HCT116 (cell line): Measurements from ENCODE around the gene WSCD1. TPM values are rescaled to one million over a fixed set of nuclear protein-coding genes. Genes with fewer than 3 reads are reported as not detected.

Experiments
- ATAC-seq: fragments of 200-7000 bp; cut with Tn5 transposase; 2 replicates; pipeline ENCODE4 v1.9.1; 2020; ENCODE audit warnings: mild to moderate bottlenecking, moderate library complexity
- BruUV-seq: library from RNA; stranded (reverse); fragments of 400-500 nt; replicated peaks from 2 replicates; lab custom pipeline; 2021; lab: Mats Ljungman, UMichigan
- CTCF ChIA-PET: fragments of 300-600 bp; sonication (Branson Sonifier 250); formaldehyde crosslinking; loops from one replicate; lab custom pipeline; 2021; ENCODE audit warnings: antibody characterized with exemption; lab: Charles Lee
- POLR2A ChIA-PET: fragments of 300-600, 350-600 bp; sonication (Branson Sonifier 250); formaldehyde crosslinking; loops from one replicate; lab custom pipeline; 2021; ENCODE audit warnings: antibody characterized with exemption; lab: Charles Lee
- RAD21 ChIA-PET, 2 experiments: fragments of 300-600 bp; sonication (Branson Sonifier 250); formaldehyde crosslinking; loops; one replicate each; lab custom pipeline; 2023; ENCODE audit warnings: low total read pairs in 2 of 2; ENCODE audit not compliant: uncharacterized antibody in 2 of 2, unreplicated experiment in 2 of 2, low non-redundant PET in 1 of 2; lab: Charles Lee
- DNase-seq: peaks from one replicate; pipeline ENCODE4 v3.0.0-alpha.2; 2010; ENCODE audit warnings: low read depth, low spot score
- H2AFZ ChIP-seq: fragments of 200-600 bp; shearing (Covaris generic), sonication (generic); 2 replicates; pipeline ENCODE4 v1.6.1; 2017; ENCODE audit warnings: low read depth, mixed run types, mixed read lengths, antibody characterized with exemption, low read length; ENCODE audit not compliant: poor library complexity, severe bottlenecking
- H3K27ac ChIP-seq: 2 replicates; pipeline ENCODE4 v1.5.1; 2012; ENCODE audit warnings: low read depth, low read length
- H3K27me3 ChIP-seq: fragments of 200-600 bp; sonication (generic); 2 replicates; pipeline ENCODE4 v1.6.1; 2016; ENCODE audit warnings: mixed run types, low read length, mixed read lengths; ENCODE audit not compliant: insufficient read depth
- H3K36me3 ChIP-seq, 2 experiments: fragments of 200-500 bp in 1 of 2; fragments of 200-600 bp in 1 of 2; sonication (Bioruptor generic) in 1 of 2; sonication (generic) in 1 of 2; 2 replicates each; pipeline versions ENCODE4 v1.5.1 to v1.6.1; 2014 to 2016; ENCODE audit warnings: low read length in 2 of 2, inconsistent platforms in 1 of 2, mixed read lengths in 1 of 2, mixed run types in 1 of 2; ENCODE audit not compliant: insufficient read depth in 2 of 2, control insufficient read depth in 1 of 2
- H3K4me1 ChIP-seq, 2 experiments: fragments of 200-600 bp in 1 of 2; sonication (generic) in 1 of 2; 2 replicates each; pipeline versions ENCODE4 v1.5.1 to v1.6.1; 2012 to 2017; ENCODE audit warnings: low read length in 2 of 2, inconsistent platforms in 1 of 2, mild to moderate bottlenecking in 1 of 2, mixed read lengths in 1 of 2, mixed run types in 1 of 2, moderate library complexity in 1 of 2; ENCODE audit not compliant: insufficient read depth in 2 of 2, control insufficient read depth in 1 of 2
- H3K4me2 ChIP-seq: fragments of 200-600 bp; sonication (generic); 2 replicates; pipeline ENCODE4 v1.6.1; 2017; ENCODE audit warnings: mixed run types, low read length, mixed read lengths
- H3K4me3 ChIP-seq, 2 experiments: fragments of 200-600 bp in 1 of 2; sonication (generic) in 1 of 2; replicated peaks in 1 of 2; 2 replicates each; pipeline ENCODE4 v1.5.1; 2011 to 2016; ENCODE audit warnings: low read length in 2 of 2, control low read depth in 1 of 2, low read depth in 1 of 2, mild to moderate bottlenecking in 1 of 2, mixed read lengths in 1 of 2, mixed run types in 1 of 2
- H3K79me2 ChIP-seq: fragments of 200-600 bp; sonication (generic); 2 replicates; pipeline ENCODE4 v1.6.1; 2017; ENCODE audit warnings: mild to moderate bottlenecking, mixed run types, low read length, moderate library complexity, mixed read lengths; ENCODE audit not compliant: insufficient read depth
- H3K9ac ChIP-seq: fragments of 200-600 bp; sonication (generic); 2 replicates; pipeline ENCODE4 v1.6.1; 2016; ENCODE audit warnings: low read length, mixed read lengths
- H3K9me2 ChIP-seq: fragments of 200-600 bp; sonication (generic), shearing (Covaris generic); 2 replicates; pipeline ENCODE4 v1.6.1; 2017; ENCODE audit warnings: mixed run types, mild to moderate bottlenecking, moderate library complexity; ENCODE audit not compliant: insufficient read depth
- H3K9me3 ChIP-seq, 2 experiments: fragments of 200-500 bp in 1 of 2; fragments of 200-600 bp in 1 of 2; sonication (Bioruptor generic) in 1 of 2; sonication (generic) in 1 of 2; 2 replicates each; pipeline ENCODE4 v1.6.1; 2014 to 2017; ENCODE audit warnings: low read length in 2 of 2, mixed read lengths in 2 of 2, inconsistent platforms in 1 of 2, low read depth in 1 of 2, mild to moderate bottlenecking in 1 of 2, mixed run types in 1 of 2, moderate library complexity in 1 of 2; ENCODE audit not compliant: control insufficient read depth in 1 of 2, insufficient read depth in 1 of 2
- H4K20me1 ChIP-seq: fragments of 200-600 bp; sonication (generic), shearing (Covaris generic); 2 replicates; pipeline ENCODE4 v1.6.1; 2017; ENCODE audit warnings: mixed run types, mild to moderate bottlenecking, moderate library complexity; ENCODE audit not compliant: insufficient read depth
- CBX3 ChIP-seq: IDR thresholded peaks from 2 replicates; pipeline ENCODE4 v1.6.1; 2012; ENCODE audit warnings: low read depth
- CEBPB ChIP-seq: IDR thresholded peaks from 2 replicates; pipeline ENCODE4 v1.6.1; 2012; ENCODE audit warnings: low read depth
- EGR1 ChIP-seq: IDR thresholded peaks from 2 replicates; pipeline ENCODE4 v1.6.1; 2012; ENCODE audit warnings: low read depth
- ELF1 ChIP-seq: IDR thresholded peaks from 2 replicates; pipeline ENCODE4 v1.6.1; 2012; ENCODE audit warnings: low read depth, borderline replicate concordance
- EZH2 ChIP-seq: fragments of 200-600 bp; sonication (generic); IDR thresholded peaks from 2 replicates; pipeline ENCODE4 v1.6.1; 2017; ENCODE audit warnings: antibody characterized with exemption, mixed run types
- FOSL1 ChIP-seq: IDR thresholded peaks from 2 replicates; pipeline ENCODE4 v1.6.1; 2012; ENCODE audit warnings: low read depth
- JUND ChIP-seq: IDR thresholded peaks from 2 replicates; pipeline ENCODE4 v1.6.1; 2012
- POLR2A ChIP-seq: IDR thresholded peaks from 2 replicates; pipeline ENCODE4 v1.7.0; 2011; ENCODE audit warnings: borderline replicate concordance; ENCODE audit not compliant: insufficient read depth, insufficient read length; ENCODE audit errors: extremely low read depth
- RAD21 ChIP-seq: IDR thresholded peaks from 2 replicates; pipeline ENCODE4 v1.6.1; 2012; ENCODE audit warnings: low read depth, mild to moderate bottlenecking
- SIN3A ChIP-seq: IDR thresholded peaks from 2 replicates; pipeline ENCODE4 v1.6.1; 2012; ENCODE audit warnings: low read depth
- SP1 ChIP-seq: IDR thresholded peaks from 2 replicates; pipeline ENCODE4 v1.6.1; 2012; ENCODE audit warnings: low read depth
- SRF ChIP-seq: IDR thresholded peaks from 2 replicates; pipeline ENCODE4 v1.6.1; 2012; ENCODE audit warnings: low read depth
- TCF7L2 ChIP-seq: IDR thresholded peaks from 2 replicates; pipeline ENCODE4 v1.7.0; 2011; ENCODE audit warnings: borderline replicate concordance, inconsistent platforms; ENCODE audit not compliant: insufficient read depth, insufficient read length; ENCODE audit errors: extremely low read depth
- YY1 ChIP-seq: IDR thresholded peaks from 2 replicates; pipeline ENCODE4 v1.6.1; 2011; ENCODE audit warnings: low read length, low read depth, moderate library complexity, mild to moderate bottlenecking; ENCODE audit not compliant: insufficient replicate concordance; ENCODE audit errors: extremely low read depth
- ZFX ChIP-seq: fragments of 450-650 bp; IDR thresholded peaks from 2 replicates; pipeline ENCODE4 v1.6.1; 2017
- intact Hi-C: fragments of 100-400 bp; cut with micrococcal nuclease; formaldehyde crosslinking; loops from 2 replicates; pipeline ENCODE4 v1.10.0; 2022
- total RNA-seq: library from RNA; stranded (reverse); gene quantifications from one replicate; pipeline ENCODE4 v1.2.1, GENCODE V29; 2021; ENCODE audit not compliant: unreplicated experiment
- TF ChIP-seq, protein P1 (sequence below): IDR thresholded peaks from 2 replicates; pipeline ENCODE4 v1.6.1; 2012; ENCODE audit warnings: low read depth
- TF ChIP-seq, protein P2 (sequence below): IDR thresholded peaks from 2 replicates; pipeline ENCODE4 v1.6.1; 2011; ENCODE audit warnings: mild to moderate bottlenecking, low read length, moderate library complexity; ENCODE audit not compliant: insufficient replicate concordance; ENCODE audit errors: extremely low read depth
- TF ChIP-seq, protein P3 (sequence below): IDR thresholded peaks from 2 replicates; pipeline ENCODE4 v1.6.1; 2012

WSCD1 gene
- total RNA-seq, 1 experiment from 2014 or later: 0.15 TPM

DNA sequence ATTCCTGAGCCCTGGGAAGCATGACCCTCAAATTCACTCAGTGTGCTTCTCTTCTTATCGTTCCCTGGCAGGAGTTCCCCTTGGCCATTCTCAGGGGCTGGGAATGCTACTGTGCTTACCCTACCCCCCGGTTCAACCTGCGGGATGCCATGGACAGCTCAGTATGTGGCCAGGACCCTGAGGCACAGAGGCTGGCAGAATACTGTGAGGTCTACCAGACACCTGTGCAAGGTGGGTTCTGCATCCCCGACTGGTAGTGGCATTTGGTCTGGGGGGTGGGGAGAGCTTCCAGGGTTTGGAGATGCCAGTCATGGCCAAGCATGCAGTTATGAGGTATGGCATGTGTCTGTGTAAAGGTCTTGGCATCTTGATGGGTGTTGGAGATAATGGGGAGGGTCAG lies 39.4 kb downstream of the WSCD1 start:
- Histone ChIP-seq H3K4me1 (no peaks in the 10 kb centered on the region), H3K9me3 (no peaks in the 10 kb centered on the region), H3K36me3 (no peaks in the 10 kb centered on the region), H3K79me2 (no peaks in the 10 kb centered on the region), H2AFZ (no peak overlapping the region), H3K9me2 (no peaks in the 10 kb centered on the region), H3K9ac (no peak overlapping the region), H3K4me3 (no peak overlapping the region), H3K27me3 (peaks cover 48% of the 10 kb centered on the region), H3K27ac (no peak overlapping the region), H4K20me1 (no peaks in the 10 kb centered on the region), H3K4me2 (no peak overlapping the region)
- ATAC-seq: no peak
- intact Hi-C loops: no loop called here
- no TSS peak for BruUV-seq
- no peak for DNase-seq
- ChIA-PET RAD21 (no interaction called here), CTCF (no interaction called here), POLR2A (no interaction called here)
- TF ChIP-seq EGR1: no peak

DNA sequence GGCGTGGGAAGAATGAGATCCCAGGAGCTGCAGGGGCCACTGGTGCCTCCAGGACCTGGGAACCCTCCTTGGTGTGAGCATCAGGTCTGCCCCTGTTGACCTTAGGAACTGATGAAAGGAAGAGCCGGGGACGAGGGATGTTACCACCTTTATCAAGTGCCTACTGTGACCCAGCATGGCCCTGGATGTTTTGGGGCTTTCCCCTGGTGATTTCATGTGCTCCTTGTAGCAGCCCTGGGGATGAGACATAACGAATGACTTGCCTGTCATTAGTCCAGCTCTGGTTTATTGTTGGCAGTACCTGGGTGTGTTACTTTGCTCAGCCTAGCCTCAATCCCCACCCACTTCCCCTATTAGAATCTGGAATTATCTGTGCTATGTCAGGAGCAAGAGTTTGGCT lies 39.9 kb downstream of the WSCD1 start:
- H3K4me1 ChIP-seq: no peaks in the 10 kb centered on the region
- no peak overlapping the region for H3K27ac ChIP-seq
- H4K20me1 ChIP-seq: no peaks in the 10 kb centered on the region
- CTCF ChIA-PET: no interaction called here
- RAD21 ChIA-PET: no interaction called here
- POLR2A ChIA-PET: no interaction called here
- BruUV-seq: no TSS peak
- ATAC-seq (no peak), DNase-seq (no peak)
- H3K9me3 ChIP-seq: no peaks in the 10 kb centered on the region
- intact Hi-C loops: no loop called here
- peaks cover 42% of the 10 kb centered on the region for H3K27me3 ChIP-seq
- no peak overlapping the region for H3K4me2 ChIP-seq
- H3K79me2 ChIP-seq: no peaks in the 10 kb centered on the region
- TF ChIP-seq EGR1 (no peak), JUND (no peak), CEBPB (no peak), EZH2 (no peak), SP1 (no peak), FOSL1 (no peak), YY1 (no peak), POLR2A (no peak), SIN3A (no peak), SRF (no peak), CBX3 (no peak), ELF1 (no peak), ZFX (no peak), RAD21 (no peak), TCF7L2 (no peak)
- TF ChIP-seq, protein P1, sequence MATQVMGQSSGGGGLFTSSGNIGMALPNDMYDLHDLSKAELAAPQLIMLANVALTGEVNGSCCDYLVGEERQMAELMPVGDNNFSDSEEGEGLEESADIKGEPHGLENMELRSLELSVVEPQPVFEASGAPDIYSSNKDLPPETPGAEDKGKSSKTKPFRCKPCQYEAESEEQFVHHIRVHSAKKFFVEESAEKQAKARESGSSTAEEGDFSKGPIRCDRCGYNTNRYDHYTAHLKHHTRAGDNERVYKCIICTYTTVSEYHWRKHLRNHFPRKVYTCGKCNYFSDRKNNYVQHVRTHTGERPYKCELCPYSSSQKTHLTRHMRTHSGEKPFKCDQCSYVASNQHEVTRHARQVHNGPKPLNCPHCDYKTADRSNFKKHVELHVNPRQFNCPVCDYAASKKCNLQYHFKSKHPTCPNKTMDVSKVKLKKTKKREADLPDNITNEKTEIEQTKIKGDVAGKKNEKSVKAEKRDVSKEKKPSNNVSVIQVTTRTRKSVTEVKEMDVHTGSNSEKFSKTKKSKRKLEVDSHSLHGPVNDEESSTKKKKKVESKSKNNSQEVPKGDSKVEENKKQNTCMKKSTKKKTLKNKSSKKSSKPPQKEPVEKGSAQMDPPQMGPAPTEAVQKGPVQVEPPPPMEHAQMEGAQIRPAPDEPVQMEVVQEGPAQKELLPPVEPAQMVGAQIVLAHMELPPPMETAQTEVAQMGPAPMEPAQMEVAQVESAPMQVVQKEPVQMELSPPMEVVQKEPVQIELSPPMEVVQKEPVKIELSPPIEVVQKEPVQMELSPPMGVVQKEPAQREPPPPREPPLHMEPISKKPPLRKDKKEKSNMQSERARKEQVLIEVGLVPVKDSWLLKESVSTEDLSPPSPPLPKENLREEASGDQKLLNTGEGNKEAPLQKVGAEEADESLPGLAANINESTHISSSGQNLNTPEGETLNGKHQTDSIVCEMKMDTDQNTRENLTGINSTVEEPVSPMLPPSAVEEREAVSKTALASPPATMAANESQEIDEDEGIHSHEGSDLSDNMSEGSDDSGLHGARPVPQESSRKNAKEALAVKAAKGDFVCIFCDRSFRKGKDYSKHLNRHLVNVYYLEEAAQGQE: no peak
- TF ChIP-seq, protein P2, sequence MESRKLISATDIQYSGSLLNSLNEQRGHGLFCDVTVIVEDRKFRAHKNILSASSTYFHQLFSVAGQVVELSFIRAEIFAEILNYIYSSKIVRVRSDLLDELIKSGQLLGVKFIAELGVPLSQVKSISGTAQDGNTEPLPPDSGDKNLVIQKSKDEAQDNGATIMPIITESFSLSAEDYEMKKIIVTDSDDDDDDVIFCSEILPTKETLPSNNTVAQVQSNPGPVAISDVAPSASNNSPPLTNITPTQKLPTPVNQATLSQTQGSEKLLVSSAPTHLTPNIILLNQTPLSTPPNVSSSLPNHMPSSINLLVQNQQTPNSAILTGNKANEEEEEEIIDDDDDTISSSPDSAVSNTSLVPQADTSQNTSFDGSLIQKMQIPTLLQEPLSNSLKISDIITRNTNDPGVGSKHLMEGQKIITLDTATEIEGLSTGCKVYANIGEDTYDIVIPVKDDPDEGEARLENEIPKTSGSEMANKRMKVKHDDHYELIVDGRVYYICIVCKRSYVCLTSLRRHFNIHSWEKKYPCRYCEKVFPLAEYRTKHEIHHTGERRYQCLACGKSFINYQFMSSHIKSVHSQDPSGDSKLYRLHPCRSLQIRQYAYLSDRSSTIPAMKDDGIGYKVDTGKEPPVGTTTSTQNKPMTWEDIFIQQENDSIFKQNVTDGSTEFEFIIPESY: no peak
- TF ChIP-seq, protein P3, sequence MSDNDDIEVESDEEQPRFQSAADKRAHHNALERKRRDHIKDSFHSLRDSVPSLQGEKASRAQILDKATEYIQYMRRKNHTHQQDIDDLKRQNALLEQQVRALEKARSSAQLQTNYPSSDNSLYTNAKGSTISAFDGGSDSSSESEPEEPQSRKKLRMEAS: no peak
- H3K4me3 ChIP-seq: no peak overlapping the region
- H2AFZ ChIP-seq: no peak overlapping the region
- no peaks in the 10 kb centered on the region for H3K36me3 ChIP-seq
- no peaks in the 10 kb centered on the region for H3K9me2 ChIP-seq
- H3K9ac ChIP-seq: no peak overlapping the region
